Posterior vena cava (tissue), 2 donors: ENCODE measurements around the gene RABGAP1L. TPM values are rescaled to one million over a fixed set of nuclear protein-coding genes. Genes with fewer than 3 reads are reported as not detected.

Experiments
- DNase-seq: peaks from one replicate; pipeline ENCODE4 v3.0.0-alpha.2; 2020; ENCODE audit warnings: low spot score
- intact Hi-C, 2 donors: fragments of 100-400 bp; cut with DNase I; formaldehyde crosslinking; loops; one replicate each; pipeline versions ENCODE4 v1.14.1 to v1.14.2; 2022 to 2023
- total RNA-seq, 2 donors: library from RNA; stranded (reverse); fragmentation: NEBNext Ultra II Directional; extraction: Animal tissue kit (Norgen Biotek cat#: 25700); gene quantifications; one replicate each; pipeline ENCODE4 v1.2.1, GENCODE V29; 2021
- donor health status: DM: yes; HTN: yes; CAD: no.
- donor health status: DM: yes; HTN: yes; CAD: no.

RABGAP1L gene
- total RNA-seq, 2 donors from 2014 or later = 32.9 to 41.4 TPM

GRCh38 chr1:174942547-174943255 is 783.4 kb downstream of the RABGAP1L start:
- intact Hi-C loops = no loop called here
- no peak for DNase-seq

- no peak for DNase-seq
Measured at GRCh38 chr1:174946031-174946430, 786.7 kb downstream of the RABGAP1L start.

DNA sequence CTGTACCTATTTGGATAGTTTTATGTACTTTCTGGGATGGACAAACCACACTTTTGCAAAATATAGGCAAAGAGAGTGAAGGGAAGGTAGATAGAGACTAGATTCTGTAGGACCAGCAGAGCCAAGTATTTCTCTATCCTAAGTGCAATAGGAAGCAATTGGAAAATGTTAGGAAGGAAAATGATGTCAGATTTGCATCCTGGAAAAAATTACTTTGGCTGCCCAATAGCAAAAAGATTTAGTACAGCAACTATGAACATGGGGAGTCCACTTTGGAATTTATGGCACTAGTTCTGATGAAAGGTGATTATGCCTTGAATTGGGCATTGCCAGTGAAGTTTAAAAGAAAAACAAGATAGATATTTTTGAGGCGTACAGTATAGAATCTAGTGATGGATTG is 789.7 kb downstream of the RABGAP1L start:
- DNase-seq = no peak
- intact Hi-C loops = no loop called here

More at GRCh38 chr1:174946031-174946430, 786.7 kb downstream of the RABGAP1L start:
- intact Hi-C loops = no loop called here

- no peak for DNase-seq
- intact Hi-C loops = no loop called here
Measured at GRCh38 chr1:174949645-174950044, 790.3 kb downstream of the RABGAP1L start.

- intact Hi-C loops = no loop called here
Measured at GRCh38 chr1:174953285-174954072, 794.2 kb downstream of the RABGAP1L start.

DNA sequence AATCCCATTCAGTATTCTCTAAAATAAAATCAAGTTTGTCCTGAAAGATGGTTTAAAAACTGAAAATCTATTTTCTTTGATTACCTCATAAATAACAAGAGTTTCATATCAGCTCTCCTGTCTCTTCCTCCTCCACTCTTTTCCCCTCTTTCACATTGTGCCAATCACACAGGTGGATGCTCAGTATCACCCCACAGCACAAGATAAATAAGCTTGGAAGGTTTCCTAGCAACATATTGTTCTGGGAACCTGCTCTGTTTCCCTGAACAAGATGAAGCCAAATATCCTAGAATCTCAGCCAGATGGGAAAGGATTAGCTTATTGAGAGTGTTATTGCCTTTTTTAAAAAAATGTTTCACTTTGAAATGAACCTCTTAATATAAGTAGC is 794.7 kb downstream of the RABGAP1L start:
- no peak for DNase-seq
- intact Hi-C loops = no loop called here

More at GRCh38 chr1:174953285-174954072, 794.2 kb downstream of the RABGAP1L start:
- no peak for DNase-seq

- no peak for DNase-seq
- intact Hi-C loops = no loop called here
Measured at GRCh38 chr1:174954671-174955669, 795.6 kb downstream of the RABGAP1L start.

- intact Hi-C loops = no loop called here
Measured at GRCh38 chr1:174956086-174956485, 796.8 kb downstream of the RABGAP1L start.

GRCh38 chr1:174956976-174957375 is 797.7 kb downstream of the RABGAP1L start:
- no peak for DNase-seq
- intact Hi-C loops = no loop called here

More at GRCh38 chr1:174956086-174956485, 796.8 kb downstream of the RABGAP1L start:
- DNase-seq = no peak

GRCh38 chr1:174957829-174958228 is 798.5 kb downstream of the RABGAP1L start:
- no peak for DNase-seq
- intact Hi-C loops = no loop called here

- DNase-seq = no peak
- intact Hi-C loops = no loop called here
Measured at GRCh38 chr1:174958396-174958795, 799.1 kb downstream of the RABGAP1L start.

GRCh38 chr1:174960362-174960761 is 801.0 kb downstream of the RABGAP1L start:
- no peak for DNase-seq
- intact Hi-C loops = loop anchor here in 1 of 2 donors (5.0 kb wide), 1 partner anchor 158 kb away; no protein-coding TSS in a partner anchor

DNA sequence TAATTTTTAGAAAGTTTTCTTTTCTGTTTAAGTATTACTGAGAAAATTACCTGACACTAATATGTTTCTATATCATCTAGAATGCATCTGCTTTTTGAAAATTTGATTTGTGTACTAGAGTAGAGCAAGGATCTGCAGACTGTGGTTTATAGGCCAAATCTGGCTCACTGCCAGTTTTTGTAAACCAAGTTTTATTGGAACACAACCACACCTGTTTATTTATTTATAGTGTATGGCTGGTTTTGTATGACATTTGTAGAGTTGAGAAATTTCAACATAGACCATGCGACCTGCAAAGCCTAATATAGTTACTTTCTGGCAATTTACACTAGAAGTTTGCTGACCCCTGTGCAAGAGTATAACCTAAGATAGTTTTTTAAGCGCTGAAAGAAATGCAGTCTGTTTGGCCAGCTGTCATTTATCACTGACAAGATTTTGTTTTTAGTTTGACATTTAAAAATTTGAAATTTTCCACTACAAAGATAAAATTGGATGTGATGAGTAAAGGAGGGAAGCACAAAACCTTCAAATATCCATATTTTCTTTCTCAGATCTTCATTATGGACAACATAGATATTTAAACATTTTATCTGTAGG is 804.3 kb downstream of the RABGAP1L start:
- intact Hi-C loops = loop anchor here in 1 of 2 donors (5.0 kb wide), 1 partner anchor 161 kb away; no protein-coding TSS in a partner anchor

GRCh38 chr1:174964261-174964971 is 805.1 kb downstream of the RABGAP1L start:
- intact Hi-C loops = loop anchor here in 1 of 2 donors (5.0 kb wide), 1 partner anchor 162 kb away; no protein-coding TSS in a partner anchor
- no peak for DNase-seq

More for the DNA sequence above, 804.3 kb downstream of the RABGAP1L start:
- no peak for DNase-seq

DNA sequence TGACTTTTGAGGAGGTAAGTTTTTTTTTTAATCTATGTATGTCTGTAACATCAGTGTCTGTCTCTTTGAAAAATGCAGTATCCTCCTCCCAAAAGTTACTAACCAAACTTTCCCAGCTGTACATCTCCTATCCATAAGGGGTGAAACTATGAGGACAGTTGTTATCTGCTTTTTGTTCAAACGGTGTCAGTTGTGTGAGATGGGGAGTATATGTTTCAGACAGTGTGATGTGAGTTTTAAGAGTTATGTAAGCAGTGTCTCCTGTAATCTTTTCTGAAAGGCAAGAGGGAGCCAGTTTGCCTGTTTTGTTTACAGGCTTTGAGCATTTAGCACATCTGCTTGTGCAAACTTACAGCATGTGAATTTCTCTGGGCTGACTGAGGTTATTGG is 805.6 kb downstream of the RABGAP1L start:
- intact Hi-C loops = loop anchor here in 1 of 2 donors (5.0 kb wide), 1 partner anchor 163 kb away; no protein-coding TSS in a partner anchor
- DNase-seq = no peak

DNA sequence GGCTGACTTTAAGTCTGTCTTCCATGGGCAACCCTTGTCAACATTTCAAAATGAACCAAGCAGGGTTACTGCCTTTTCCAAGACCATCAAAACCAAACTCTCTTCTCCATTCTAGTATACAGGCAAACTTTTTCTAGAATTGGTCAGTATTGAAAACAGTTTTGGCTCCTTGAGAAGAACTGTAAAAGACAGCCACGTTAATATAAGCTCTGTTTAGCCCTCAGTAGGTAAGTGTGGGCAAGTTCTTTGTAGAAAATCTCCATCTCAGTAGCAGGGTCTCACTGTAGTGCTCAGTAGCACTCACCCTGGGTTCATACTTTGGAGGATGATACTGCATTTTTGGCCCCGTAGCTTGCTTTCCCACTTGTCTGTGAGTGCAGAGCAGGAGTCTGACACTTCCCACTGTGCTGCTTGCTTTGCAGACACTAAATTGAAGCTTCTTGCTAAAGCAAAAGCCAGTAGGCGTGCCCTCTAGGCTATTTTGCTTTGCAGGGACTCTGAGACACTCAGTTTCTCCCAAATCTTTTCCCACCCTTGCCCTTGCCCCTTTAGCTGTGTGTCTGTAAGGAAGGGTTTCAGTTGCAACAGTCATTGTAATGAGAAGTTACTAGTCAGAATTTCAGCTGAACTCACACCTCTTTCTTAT is 806.2 kb downstream of the RABGAP1L start:
- no peak for DNase-seq
- intact Hi-C loops = no loop called here

GRCh38 chr1:174966008-174966572 is 806.8 kb downstream of the RABGAP1L start:
- no peak for DNase-seq
- intact Hi-C loops = no loop called here
